GM19395 (cell line): Measurements from ENCODE around the gene B4GALT5.

Source experiments
- ATAC-seq: cut with Tn5 transposase; IDR thresholded peaks from one replicate; pipeline ENCODE4 v1.9.1; 2021; ENCODE audit warnings: mild to moderate bottlenecking, moderate library complexity; ENCODE audit not compliant: unreplicated experiment

Gene B4GALT5

GRCh38 chr20:49589747-49590146 is 123.9 kb downstream of the B4GALT5 start:
- no peak for ATAC-seq

- no peak for ATAC-seq
These were observed 126.5 kb downstream of the B4GALT5 start for GRCh38 chr20:49587111-49587570.

- no peak for ATAC-seq
These were observed 128.0 kb downstream of the B4GALT5 start for GRCh38 chr20:49585585-49586245.

- ATAC-seq = no peak
These were observed 129.0 kb downstream of the B4GALT5 start for GRCh38 chr20:49584418-49585382.

GRCh38 chr20:49583669-49584417 is 129.8 kb downstream of the B4GALT5 start:
- ATAC-seq = no peak

GRCh38 chr20:49583343-49583668 is 130.4 kb downstream of the B4GALT5 start:
- no peak for ATAC-seq
